Measurements from ENCODE around the gene SLC35F1.

- no peak for TF ChIP-seq EP300 (IDR thresholded peaks at IDR 0.05; ENCODE audit: borderline replicate concordance)
- no peak for TF ChIP-seq USF1 (IDR thresholded peaks at IDR 0.05)
- no peak for TF ChIP-seq MAX (IDR thresholded peaks at IDR 0.05)
- no peak for TF ChIP-seq TEAD4 (IDR thresholded peaks at IDR 0.05)
- TF ChIP-seq CEBPB (IDR thresholded peaks at IDR 0.05): no peak
- no peak for TF ChIP-seq TCF12 (IDR thresholded peaks at IDR 0.05; ENCODE audit: low read depth)
- no peak for TF ChIP-seq FOXM1 (IDR thresholded peaks at IDR 0.05; ENCODE audit: borderline replicate concordance, low read depth)
- TF ChIP-seq REST (IDR thresholded peaks at IDR 0.05; ENCODE audit: low read depth): no peak
- no peak for TF ChIP-seq EGR1 (IDR thresholded peaks at IDR 0.05)
- TF ChIP-seq ZBTB7A (IDR thresholded peaks at IDR 0.05; ENCODE audit: low read depth): no peak
- TF ChIP-seq RAD21 (IDR thresholded peaks at IDR 0.05; ENCODE audit: low read depth): no peak
- TF ChIP-seq CREB1 (IDR thresholded peaks at IDR 0.05; ENCODE audit: low read depth): no peak
- no peak for TF ChIP-seq YY1 (IDR thresholded peaks at IDR 0.05; ENCODE audit: low read depth)
- TF ChIP-seq TAF1 (IDR thresholded peaks at IDR 0.05; ENCODE audit: low read depth): no peak
Observed at GRCh38 chr6:118083711-118084110, 176.6 kb downstream of the SLC35F1 start.

All from Ishikawa (cell line).